ENCODE results near the gene TSKS. TPM values are rescaled to one million over a fixed set of nuclear protein-coding genes. Genes with fewer than 3 reads are reported as not detected.

The TSKS gene
- 0.25 and 1.1 TPM in 2 replicates for total RNA-seq

DNA sequence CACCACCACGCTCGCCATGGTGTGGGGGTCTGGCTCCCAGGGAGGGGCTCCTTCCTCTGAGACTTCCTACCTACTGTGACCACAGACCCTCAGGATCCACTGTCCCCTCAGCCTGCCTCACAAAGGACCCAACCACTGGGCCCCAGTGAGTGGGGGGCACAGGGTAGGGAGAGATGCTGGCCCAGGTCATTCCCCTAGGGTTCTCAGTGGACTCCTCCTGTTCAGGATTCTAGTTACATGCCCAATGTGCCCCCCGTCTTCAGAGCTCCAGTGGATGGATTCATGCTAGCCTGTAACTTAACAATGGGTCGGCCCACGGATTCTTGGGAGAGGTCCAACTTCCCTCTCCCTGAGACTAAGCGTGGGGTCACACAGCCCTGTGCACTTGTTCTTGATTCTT lies at the start of gene TSKS:
Gene TSKS (minus strand): TSS at position 77 of the 400 bp plus-strand sequence. CDS start 59 bp downstream, at position 18.

GRCh38 chr19:49766930-49767299 lies 3.8 kb upstream of the TSKS start, which contains the start of gene AP2A1:
AP2A1 (plus strand) TSS chr19:49767001; CDS start chr19:49767134, 133 bp downstream.

GRCh38 chr19:49690656-49691242 lies 72.4 kb downstream of the TSKS start, which contains the start of gene CPT1C:
CPT1C (plus strand) TSS chr19:49691116; CDS start chr19:49692253, 1,137 bp downstream.

Other genes with a start within 250 kb of the TSKS start
- gene RCN3, start 235.3 kb downstream of the TSKS start, total RNA-seq: 300 and 343 TPM in 2 replicates
- gene NOSIP, start 182.8 kb downstream of the TSKS start, total RNA-seq: 48.8 and 54.8 TPM in 2 replicates
- 0.29 and 3.6 TPM in 2 replicates for gene PRRG2, start 182.0 kb downstream of the TSKS start, total RNA-seq
- 11.5 and 12.4 TPM in 2 replicates for gene PRR12, start 172.1 kb downstream of the TSKS start, total RNA-seq
- 68.3 and 79.6 TPM in 2 replicates for gene RRAS, start 123.2 kb downstream of the TSKS start, total RNA-seq
- 34.4 and 36.1 TPM in 2 replicates for gene SCAF1, start 121.1 kb downstream of the TSKS start, total RNA-seq
- gene IRF3, start 97.4 kb downstream of the TSKS start, total RNA-seq: 32.6 and 65.3 TPM in 2 replicates
- 3.8 and 4.4 TPM in 2 replicates for gene BCL2L12, start 97.4 kb downstream of the TSKS start, total RNA-seq
- 117 and 145 TPM in 2 replicates for gene PRMT1, start 86.0 kb downstream of the TSKS start, total RNA-seq
- not detected in 2 replicates for gene ADM5, start 73.7 kb downstream of the TSKS start, total RNA-seq
- gene CPT1C, start 72.2 kb downstream of the TSKS start, total RNA-seq: 3.7 and 11.4 TPM in 2 replicates
- gene AP2A1, start 3.7 kb upstream of the TSKS start, total RNA-seq: 197 and 215 TPM in 2 replicates
- gene FUZ, start 50.0 kb upstream of the TSKS start, total RNA-seq: 20.1 and 24.3 TPM in 2 replicates
- gene MED25, start 55.0 kb upstream of the TSKS start, total RNA-seq: 20.5 and 22.1 TPM in 2 replicates
- gene PTOV1, start 87.9 kb upstream of the TSKS start, total RNA-seq: 69.8 and 71.9 TPM in 2 replicates
- gene PNKP, start 104.3 kb upstream of the TSKS start, total RNA-seq: 27.2 and 28.0 TPM in 2 replicates
- gene AKT1S1, start 114.0 kb upstream of the TSKS start, total RNA-seq: 31.9 and 36.6 TPM in 2 replicates
- gene TBC1D17, start 114.4 kb upstream of the TSKS start, total RNA-seq: 26.2 and 26.6 TPM in 2 replicates
- 0.20 TPM in 1 of 2 replicates, not detected in the other for gene IL4I1, start 133.6 kb upstream of the TSKS start, total RNA-seq
- 8.7 and 12.3 TPM in 2 replicates for gene ATF5, start 165.9 kb upstream of the TSKS start, total RNA-seq
- 21.0 and 25.6 TPM in 2 replicates for gene NUP62, start 166.2 kb upstream of the TSKS start, total RNA-seq
- gene SIGLEC11, start 197.9 kb upstream of the TSKS start, total RNA-seq: not detected in 2 replicates